Uterus (tissue), 2 donors: ENCODE data around the gene KRT84.

ENCODE experiments used
- CTCF ChIP-seq, 4 experiments: fragments of 200-600 bp in 2 of 4; fragments of 450-650 bp in 2 of 4; sonication (generic) in 2 of 4; IDR thresholded peaks; one replicate each; pipeline ENCODE4 v1.5.1; 2016 to 2019; ENCODE audit warnings: antibody characterized with exemption in 4 of 4, mild to moderate bottlenecking in 2 of 4, moderate library complexity in 1 of 4
- POLR2A ChIP-seq, 2 donors: fragments of 450-650 bp; IDR thresholded peaks; one replicate each; pipeline ENCODE4 v1.6.1; 2016; ENCODE audit warnings: antibody characterized with exemption in 2 of 2, mild to moderate bottlenecking in 1 of 2, moderate library complexity in 1 of 2

- TF ChIP-seq CTCF (IDR thresholded peaks at IDR 0.05) (no peak), POLR2A (IDR thresholded peaks at IDR 0.05) (no peak)
Measured at GRCh38 chr12:52350021-52350620, 35.3 kb downstream of the KRT84 start.
